Measurements from ENCODE around the gene IRF1. TPM values are rescaled to one million over a fixed set of nuclear protein-coding genes. Genes with fewer than 3 reads are reported as not detected.

Gene IRF1
- total and polyA plus RNA-seq, 5 experiments from 2014 or later: 108 to 218 (median 127) TPM

DNA sequence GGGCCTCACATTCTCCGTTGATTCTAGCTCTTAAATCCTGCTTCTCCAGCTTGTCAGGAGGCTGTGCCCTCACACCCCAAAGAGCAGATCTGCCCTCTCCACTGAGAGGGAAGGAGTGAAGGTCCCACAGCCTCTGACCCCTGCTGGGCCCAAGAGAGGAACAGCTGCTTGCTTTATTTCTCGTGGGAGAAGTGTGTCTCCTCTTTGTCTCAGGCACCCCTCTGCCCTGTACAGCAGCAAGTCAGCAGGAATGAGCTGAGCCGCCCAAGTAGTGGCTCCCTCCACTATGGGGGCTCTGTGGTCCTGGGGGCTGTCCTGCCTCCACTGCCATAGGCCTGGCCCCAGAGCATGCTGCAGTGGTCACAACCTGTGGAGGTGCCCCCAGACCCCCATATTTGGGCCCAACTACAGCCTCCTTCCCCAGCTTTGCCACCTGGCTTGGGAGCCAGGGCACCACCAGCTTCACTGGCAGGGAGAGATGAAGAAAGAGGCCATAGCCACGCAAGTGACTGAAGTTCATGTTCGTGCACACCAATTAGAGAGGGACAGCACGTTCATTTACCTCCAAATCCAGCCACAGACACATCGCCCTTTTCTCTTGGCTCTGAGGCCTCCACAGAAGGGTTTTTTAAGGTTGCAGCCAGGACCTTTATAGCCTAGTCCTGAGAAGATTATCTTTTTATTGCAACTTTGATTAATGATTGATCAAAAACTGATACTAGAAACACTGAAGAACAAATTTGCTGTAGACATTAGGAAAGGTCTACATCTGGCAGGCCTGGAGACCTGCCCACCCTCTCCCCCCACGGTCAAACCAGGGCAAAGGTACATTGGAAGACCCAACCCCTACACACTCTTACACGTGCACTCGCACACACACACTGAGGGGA lies 27.5 kb downstream of the IRF1 start:
- Mint-ChIP-seq H3K27me3 (no peaks in the 10 kb centered on the region), H3K4me3 (peak overlapping the region; percentile 70 to 83 (median 76)), H3K9me3 (no peaks in the 10 kb centered on the region), H3K4me1 (peaks cover 51 to 100% (median 94%) of the 10 kb centered on the region in 4 donors), H3K27ac (peak overlapping the region; percentile 90 to 97 (median 95)), H3K36me3 (peaks cover 0 to 3% (median 0%) of the 10 kb centered on the region in 3 donors)
- ATAC-seq (no peak), DNase-seq (no peak)
- POLR2A ChIA-PET: interaction anchor here (1.9 to 23.2 kb wide), 5 partner anchors 11 to 52 kb away, joined by 6 to 648 read pairs (median 52); partner anchors contain the start of gene IRF1

DNA sequence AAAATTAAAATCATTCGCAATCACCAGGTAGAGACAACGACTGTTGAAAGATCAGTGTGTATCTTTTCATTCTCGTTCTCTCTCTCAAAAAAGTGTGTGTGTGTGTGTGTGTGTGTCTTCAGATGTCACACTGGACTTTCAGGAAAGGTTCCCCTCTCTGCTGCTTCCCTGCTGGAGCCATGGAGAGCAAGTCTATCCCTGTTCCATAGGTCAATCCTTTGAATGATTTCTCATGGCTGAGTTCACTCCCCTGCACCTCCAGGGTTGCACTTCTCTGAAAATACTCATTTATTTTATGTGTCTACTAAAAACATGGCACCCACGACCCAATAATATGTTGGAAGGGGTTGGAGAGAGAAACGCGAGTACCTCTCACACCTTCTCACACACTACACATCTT lies 28.2 kb downstream of the IRF1 start:
- H3K4me3 Mint-ChIP-seq: no peak overlapping the region
- H3K27ac Mint-ChIP-seq: peak overlapping the region in 8 of 10 donors; percentile 27 to 97 (median 84)
- no peaks in the 10 kb centered on the region for H3K27me3 Mint-ChIP-seq
- DNase-seq: no peak
- peaks cover 0 to 3% (median 0%) of the 10 kb centered on the region in 3 donors for H3K36me3 Mint-ChIP-seq
- POLR2A ChIA-PET: interaction anchor here (5.2 to 23.2 kb wide), 3 partner anchors 12 to 35 kb away, joined by 52 to 648 read pairs (median 274); partner anchors contain the start of gene IRF1
- no peak for ATAC-seq
- H3K4me1 Mint-ChIP-seq: peaks cover 53 to 100% (median 95%) of the 10 kb centered on the region in 4 donors
- no peaks in the 10 kb centered on the region for H3K9me3 Mint-ChIP-seq

DNA sequence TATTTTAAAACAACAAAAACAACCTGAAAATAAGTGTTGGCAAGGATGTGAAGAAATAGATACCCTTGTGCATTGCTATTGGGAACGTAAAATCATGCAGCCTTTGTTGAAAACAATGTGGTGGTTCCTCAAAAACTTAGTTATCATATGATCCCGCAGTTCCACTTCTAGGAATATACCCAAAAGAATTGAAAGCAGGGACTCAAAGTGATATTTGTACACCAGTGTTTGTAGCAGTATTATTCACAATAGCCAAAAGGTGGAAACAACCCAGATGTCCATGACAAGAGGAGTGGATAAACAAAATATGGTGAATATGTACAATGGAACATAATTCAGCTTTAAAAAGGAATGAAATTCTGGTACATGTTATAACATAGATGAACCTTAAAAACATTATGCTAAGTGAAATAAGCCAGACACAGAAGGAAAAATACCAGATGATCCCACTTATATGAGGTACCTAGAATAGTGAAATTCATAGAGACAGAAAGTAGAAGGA lies 29.0 kb downstream of the IRF1 start:
- Mint-ChIP-seq H3K4me3 (peak overlapping the region in 4 of 10 donors; percentile 4 to 53 (median 41)), H3K9me3 (no peaks in the 10 kb centered on the region), H3K27ac (peak overlapping the region; percentile 36 to 97 (median 82)), H3K27me3 (no peaks in the 10 kb centered on the region), H3K36me3 (peaks cover 0 to 3% (median 0%) of the 10 kb centered on the region in 3 donors), H3K4me1 (peaks cover 55 to 100% (median 95%) of the 10 kb centered on the region in 4 donors)
- ATAC-seq (no peak), DNase-seq (no peak)
- POLR2A ChIA-PET: interaction anchor here (21.4 kb wide), 1 partner anchor 24 kb away, joined by 648 read pairs; the partner anchor contains the start of gene IRF1

DNA sequence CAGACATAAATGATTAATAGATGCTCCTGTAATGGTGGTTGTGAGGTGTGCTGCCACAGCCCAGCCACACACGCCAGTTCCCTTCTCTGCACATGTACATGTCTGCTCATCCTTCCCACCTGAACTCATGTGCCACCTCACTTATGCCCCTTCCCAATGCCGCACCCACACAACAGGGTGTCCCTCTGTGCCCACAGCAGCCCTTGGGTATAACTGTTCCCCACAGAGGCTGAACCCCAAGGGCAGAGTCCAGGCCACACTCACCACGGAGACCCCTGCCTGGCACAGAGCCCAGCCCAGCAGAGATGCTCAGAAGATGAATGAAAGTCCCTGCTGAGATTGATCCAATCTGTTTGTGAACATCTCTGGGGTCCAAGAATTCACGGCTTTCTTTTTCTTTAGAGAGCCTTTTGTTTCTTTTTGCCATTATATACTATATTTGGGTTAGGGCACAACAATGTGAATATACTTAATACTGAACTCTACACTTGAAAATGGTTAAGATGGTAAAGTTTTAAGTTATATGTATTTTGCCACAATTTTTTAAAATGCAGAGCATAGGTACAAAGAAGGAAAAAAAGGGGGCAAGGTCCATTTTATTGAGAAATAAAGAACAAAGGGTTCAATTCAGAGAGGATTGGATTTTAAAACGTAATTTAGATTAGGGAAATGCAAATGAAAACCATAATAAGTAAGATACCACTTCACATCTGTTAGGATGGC lies 29.6 kb downstream of the IRF1 start:
- Mint-ChIP-seq H3K4me3 (peak overlapping the region in 8 of 10 donors; percentile 12 to 74 (median 44)), H3K36me3 (peaks cover 0 to 3% (median 0%) of the 10 kb centered on the region in 3 donors), H3K9me3 (no peaks in the 10 kb centered on the region), H3K27ac (peak overlapping the region; percentile 28 to 100 (median 85)), H3K27me3 (no peaks in the 10 kb centered on the region), H3K4me1 (peaks cover 56 to 100% (median 95%) of the 10 kb centered on the region in 4 donors)
- no peak for DNase-seq
- ATAC-seq: no peak
- POLR2A ChIA-PET: interaction anchor here (7.8 to 21.4 kb wide), 3 partner anchors 24 to 35 kb away, joined by 72 to 648 read pairs (median 149); partner anchors contain the start of gene IRF1

GRCh38 chr5:132459983-132460838 lies 30.4 kb downstream of the IRF1 start:
- peaks cover 57 to 100% (median 95%) of the 10 kb centered on the region in 4 donors for H3K4me1 Mint-ChIP-seq
- H3K9me3 Mint-ChIP-seq: no peaks in the 10 kb centered on the region
- ATAC-seq (no peak), DNase-seq (no peak)
- POLR2A ChIA-PET: interaction anchor here (0.9 to 8.0 kb wide), 8 partner anchors 13 to 49 kb away, joined by 3 to 357 read pairs (median 62); partner anchors contain the start of gene IRF1
- peak overlapping the region in 9 of 10 donors; percentile 12 to 74 (median 45) for H3K4me3 Mint-ChIP-seq
- no peaks in the 10 kb centered on the region for H3K27me3 Mint-ChIP-seq
- peaks cover 0 to 4% (median 0%) of the 10 kb centered on the region in 3 donors for H3K36me3 Mint-ChIP-seq
- H3K27ac Mint-ChIP-seq: peak overlapping the region; percentile 58 to 100 (median 91)

DNA sequence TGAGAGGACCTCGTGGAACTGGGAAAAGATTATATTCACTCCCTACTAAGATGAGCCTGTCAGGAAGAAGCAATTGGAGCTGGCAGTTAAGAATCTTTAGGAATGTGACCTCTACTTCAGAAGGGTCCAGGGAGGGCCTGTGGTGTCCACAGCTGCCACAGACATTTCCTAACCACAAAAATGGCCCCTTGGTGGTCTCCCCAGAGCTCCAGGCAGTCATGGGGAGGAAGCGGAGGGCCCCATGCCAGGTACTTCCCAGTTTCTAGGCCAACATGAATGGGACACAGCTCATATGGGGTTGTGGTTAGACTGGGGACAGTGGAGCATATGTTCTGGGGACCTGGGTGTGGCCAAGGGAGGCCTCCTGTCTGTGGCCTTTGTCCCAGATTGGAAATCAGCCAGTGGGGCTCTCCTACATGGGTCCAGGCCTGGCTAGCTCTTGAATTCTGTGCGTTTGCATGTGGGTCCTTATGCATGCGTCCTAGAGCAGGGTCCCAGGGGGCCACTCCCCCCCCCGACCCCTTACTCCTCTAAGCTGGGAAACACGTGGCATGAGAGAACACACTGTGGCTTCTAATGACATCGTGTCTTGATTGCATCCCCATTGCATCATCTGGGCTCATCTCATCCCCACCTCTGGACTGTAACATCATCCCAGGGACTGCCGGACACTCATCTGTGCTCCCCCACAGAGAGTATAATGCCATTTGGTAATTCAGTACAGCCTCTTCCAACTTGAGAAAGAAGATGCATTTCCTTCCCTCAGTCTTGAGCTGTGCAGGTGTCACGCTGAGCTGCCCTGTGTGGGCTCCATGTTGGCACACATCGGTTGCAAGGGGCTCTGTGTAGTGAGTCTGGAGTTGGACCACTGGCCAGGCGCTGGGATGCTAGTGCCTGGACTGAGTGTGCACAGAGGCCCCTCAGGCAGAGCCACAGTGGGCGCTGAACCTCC lies 31.3 kb downstream of the IRF1 start:
- H3K4me3 Mint-ChIP-seq: peak overlapping the region in 7 of 10 donors; percentile 18 to 77 (median 64)
- no peaks in the 10 kb centered on the region for H3K27me3 Mint-ChIP-seq
- peaks cover 0 to 8% (median 1%) of the 10 kb centered on the region in 3 donors for H3K36me3 Mint-ChIP-seq
- no peak for ATAC-seq
- H3K9me3 Mint-ChIP-seq: no peaks in the 10 kb centered on the region
- peak overlapping the region; percentile 95 to 100 (median 98) for H3K27ac Mint-ChIP-seq
- no peak for DNase-seq
- POLR2A ChIA-PET: interaction anchor here (0.5 to 8.0 kb wide), 9 partner anchors 12 to 669 kb away, joined by 3 to 357 read pairs (median 52); partner anchors contain the start of gene IRF1
- H3K4me1 Mint-ChIP-seq: peaks cover 53 to 100% (median 95%) of the 10 kb centered on the region in 4 donors

- Mint-ChIP-seq H3K27ac (peak overlapping the region; percentile 95 to 100 (median 98)), H3K9me3 (no peaks in the 10 kb centered on the region), H3K27me3 (no peaks in the 10 kb centered on the region), H3K4me3 (peak overlapping the region in 7 of 10 donors; percentile 15 to 81 (median 75)), H3K36me3 (peaks cover 0 to 13% (median 4%) of the 10 kb centered on the region in 3 donors), H3K4me1 (peaks cover 55 to 100% (median 95%) of the 10 kb centered on the region in 4 donors)
- DNase-seq (no peak), ATAC-seq (no peak)
- POLR2A ChIA-PET: interaction anchor here (0.6 to 8.0 kb wide), 8 partner anchors 11 to 47 kb away, joined by 3 to 357 read pairs (median 62); partner anchors contain the start of gene IRF1
These were observed 31.9 kb downstream of the IRF1 start for GRCh38 chr5:132458651-132459030.

DNA sequence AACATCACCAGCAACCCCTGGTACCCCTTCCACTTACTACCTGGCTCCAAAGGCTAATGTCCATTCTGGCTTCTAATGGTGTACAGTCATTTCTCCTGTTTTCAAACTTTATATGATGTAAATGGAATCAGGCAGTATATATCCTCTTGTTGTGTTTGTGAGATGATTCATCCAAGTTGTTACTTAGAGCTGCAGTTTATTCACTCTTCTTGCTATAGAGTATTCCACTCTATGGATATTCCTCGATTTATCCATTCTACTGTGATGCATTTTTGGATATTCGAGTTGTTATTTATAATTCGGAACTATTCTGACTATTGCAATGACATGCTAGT lies 32.4 kb downstream of the IRF1 start:
- H3K36me3 Mint-ChIP-seq: peaks cover 0 to 15% (median 5%) of the 10 kb centered on the region in 3 donors
- H3K9me3 Mint-ChIP-seq: no peaks in the 10 kb centered on the region
- H3K4me1 Mint-ChIP-seq: peaks cover 53 to 100% (median 95%) of the 10 kb centered on the region in 4 donors
- peak overlapping the region in 9 of 10 donors; percentile 39 to 85 (median 75) for H3K4me3 Mint-ChIP-seq
- ATAC-seq (no peak), DNase-seq (no peak)
- H3K27me3 Mint-ChIP-seq: no peaks in the 10 kb centered on the region
- POLR2A ChIA-PET: interaction anchor here (0.6 to 8.0 kb wide), 13 partner anchors 11 to 49 kb away, joined by 3 to 357 read pairs (median 25); partner anchors contain the start of gene IRF1
- peak overlapping the region; percentile 95 to 100 (median 98) for H3K27ac Mint-ChIP-seq

DNA sequence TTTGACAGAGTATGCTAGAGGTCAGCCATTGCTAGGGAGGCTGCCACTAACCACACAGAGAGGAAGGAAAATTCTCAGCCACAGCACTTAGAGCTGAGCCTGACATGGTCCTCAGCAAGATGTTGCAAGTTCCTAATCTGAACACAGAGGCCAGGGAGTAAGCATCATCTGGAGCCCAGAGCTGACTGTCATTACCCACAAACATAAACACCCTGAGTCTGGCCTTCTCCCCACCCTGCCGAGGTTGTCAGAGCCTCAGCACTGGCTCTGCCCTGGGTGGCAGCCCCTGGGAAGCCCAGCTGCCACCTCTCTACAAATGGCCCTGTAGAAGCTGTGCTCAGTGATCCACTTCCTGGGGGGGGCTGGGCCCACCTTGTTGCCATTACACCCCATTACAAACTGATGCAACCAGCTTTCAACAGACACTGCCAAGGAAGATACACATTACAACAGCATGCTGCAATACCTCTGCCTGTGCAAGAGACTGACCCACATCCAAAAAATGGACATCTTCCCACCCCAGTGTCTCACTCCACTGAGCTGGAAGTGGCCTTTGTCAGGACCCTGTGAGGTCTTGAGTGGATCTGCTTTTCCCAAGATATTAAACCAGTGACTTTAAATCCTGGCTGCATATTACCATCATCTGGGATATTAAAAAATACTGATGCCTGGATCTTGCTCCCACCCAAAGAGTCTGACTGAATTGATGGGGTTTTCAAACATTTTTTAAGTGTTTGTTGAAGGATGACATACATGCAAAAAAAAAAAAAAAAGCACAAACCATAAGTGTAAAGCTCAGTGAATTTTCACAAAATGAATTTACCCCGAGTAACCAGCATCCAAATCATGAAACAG lies 33.0 kb downstream of the IRF1 start:
- peak overlapping the region in 9 of 10 donors; percentile 62 to 85 (median 75) for H3K4me3 Mint-ChIP-seq
- peaks cover 56 to 100% (median 96%) of the 10 kb centered on the region in 4 donors for H3K4me1 Mint-ChIP-seq
- ATAC-seq (peak; percentile 50 to 60), DNase-seq (peak in 6 of 10 donors; percentile 44 to 75 (median 62))
- H3K9me3 Mint-ChIP-seq: no peaks in the 10 kb centered on the region
- peak overlapping the region; percentile 95 to 100 (median 98) for H3K27ac Mint-ChIP-seq
- POLR2A ChIA-PET: interaction anchor here (0.6 to 8.0 kb wide), 19 partner anchors 10 to 594 kb away, joined by 3 to 357 read pairs (median 8); partner anchors contain the start of genes HSPA4 and IRF1
- peaks cover 5 to 21% (median 9%) of the 10 kb centered on the region in 3 donors for H3K36me3 Mint-ChIP-seq
- H3K27me3 Mint-ChIP-seq: no peaks in the 10 kb centered on the region

Measured in naive thymus-derived CD8-positive, alpha-beta T cell (primary cell).